Fibroblast of lung (primary cell): ENCODE data around the gene SDCBP2.

Experiments
- CTCF ChIP-seq, 2 donors: IDR thresholded peaks in 1 of 2; conservative IDR thresholded peaks in 1 of 2; 1 replicate in 1 of 2; 2 replicates in 1 of 2; pipeline ENCODE4 v1.5.1; 2011 to 2012; ENCODE audit warnings: low read length in 2 of 2, control low read depth in 1 of 2, inconsistent platforms in 1 of 2, low read depth in 1 of 2, mild to moderate bottlenecking in 1 of 2
- EZH2 ChIP-seq: IDR thresholded peaks from 2 replicates; pipeline ENCODE4 v1.5.1; 2012; ENCODE audit warnings: low read length, control low read depth, mild to moderate bottlenecking; ENCODE audit errors: missing control alignments

GRCh38 chr20:1300083-1300840 lies 28.7 kb downstream of the SDCBP2 start:
- TF ChIP-seq CTCF (conservative IDR thresholded peaks at IDR 0.05 in 1 of 2, IDR thresholded peaks at IDR 0.05 in 1 of 2; ENCODE audit: low read depth in 1 of 2, low read length in 2 of 2) = no peak
- TF ChIP-seq EZH2 = no peak
